GM18519 (cell line): Measurements from ENCODE around the gene KRTAP5-10.
"Not testable (repeated sequence)": the region's sequence is repeated elsewhere in the genome, so short reads cannot be mapped to it uniquely, and the experiment has no call there.

Experiments
- ATAC-seq: cut with Tn5 transposase; IDR thresholded peaks from one replicate; pipeline ENCODE4 v1.9.1; 2021; ENCODE audit warnings: mild to moderate bottlenecking, moderate library complexity; ENCODE audit not compliant: unreplicated experiment, low FRiP score

The KRTAP5-10 gene

GRCh38 chr11:71606853-71607519 lies 41.6 kb downstream of the KRTAP5-10 start:
- ATAC-seq, result not testable (repeated sequence)

DNA sequence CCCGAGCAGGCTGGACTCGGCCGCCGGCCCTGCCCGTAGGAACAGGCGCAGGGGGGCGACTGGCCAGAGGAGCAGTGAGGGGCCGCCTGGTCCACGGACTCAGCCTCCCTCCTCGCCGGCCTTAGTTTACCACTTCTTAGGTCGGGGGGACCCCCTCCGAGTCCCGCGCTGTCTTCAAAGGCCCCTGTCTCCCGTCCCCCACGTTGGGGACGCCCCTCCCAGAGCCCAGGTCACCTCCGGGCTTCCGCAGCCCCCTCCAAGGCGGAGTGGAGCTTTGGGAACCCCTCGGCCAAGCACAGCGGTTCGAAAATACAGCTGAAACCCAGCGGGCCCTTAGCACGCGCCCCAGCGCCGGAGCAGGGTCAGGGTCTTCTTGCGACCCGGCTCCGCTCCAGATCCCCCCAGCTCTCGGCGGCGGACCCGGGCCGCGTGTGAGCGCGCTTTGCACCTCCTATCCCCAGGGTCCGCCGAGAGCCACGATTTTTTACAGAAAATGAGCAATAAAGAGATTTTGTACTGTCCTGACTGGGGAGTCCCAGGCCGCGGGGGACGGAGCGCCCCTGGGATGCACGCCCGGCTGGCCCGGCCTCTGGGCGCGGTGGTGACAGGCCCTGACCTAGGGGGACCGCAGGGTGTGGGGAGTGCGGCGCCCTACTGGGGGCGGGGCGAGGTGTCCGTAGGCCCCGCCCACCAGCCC lies 42.3 kb downstream of the KRTAP5-10 start:
- not testable (repeated sequence) for ATAC-seq

DNA sequence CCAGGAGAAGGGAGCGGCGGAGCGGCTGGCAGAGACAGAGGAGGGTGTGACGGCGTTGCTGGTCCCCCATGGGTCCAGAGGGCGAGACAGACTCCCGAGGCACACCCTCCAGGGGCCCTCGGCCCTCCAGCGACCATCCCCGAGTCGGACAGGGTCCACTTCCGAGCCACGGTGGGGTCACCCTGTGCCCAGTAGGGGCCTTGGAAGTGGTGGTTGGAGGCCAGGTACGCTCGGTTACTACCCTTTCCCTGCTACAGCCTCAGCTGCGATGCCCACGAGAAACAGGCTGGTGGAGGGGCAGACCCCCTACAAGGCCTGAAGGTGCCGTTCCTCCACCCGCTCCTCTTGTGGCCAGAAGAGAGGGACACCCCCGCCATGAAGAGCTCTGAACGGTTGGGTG lies 42.9 kb downstream of the KRTAP5-10 start:
- ATAC-seq, result not testable (repeated sequence)

GRCh38 chr11:71611218-71611910 lies 46.0 kb downstream of the KRTAP5-10 start:
- ATAC-seq, result not testable (repeated sequence)

DNA sequence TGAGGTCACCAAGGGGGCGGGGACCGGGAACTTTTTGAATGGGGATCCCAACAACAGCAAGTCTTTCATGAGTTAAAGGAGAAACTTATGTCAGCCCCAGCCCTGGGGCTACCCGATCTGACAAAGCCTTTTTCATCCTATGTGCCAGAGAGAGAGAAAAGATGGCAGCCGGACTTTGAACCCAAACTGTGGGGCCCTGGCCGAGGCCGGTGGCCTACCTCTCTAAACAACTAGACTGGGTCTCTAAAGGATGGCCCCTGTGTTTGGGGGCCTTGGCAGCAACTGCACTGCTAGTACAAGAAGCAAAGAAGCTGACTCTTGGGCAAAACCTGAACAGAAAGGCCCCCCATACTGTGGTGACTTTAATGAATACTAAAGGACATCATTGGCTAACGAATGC lies 48.6 kb downstream of the KRTAP5-10 start:
- not testable (repeated sequence) for ATAC-seq

DNA sequence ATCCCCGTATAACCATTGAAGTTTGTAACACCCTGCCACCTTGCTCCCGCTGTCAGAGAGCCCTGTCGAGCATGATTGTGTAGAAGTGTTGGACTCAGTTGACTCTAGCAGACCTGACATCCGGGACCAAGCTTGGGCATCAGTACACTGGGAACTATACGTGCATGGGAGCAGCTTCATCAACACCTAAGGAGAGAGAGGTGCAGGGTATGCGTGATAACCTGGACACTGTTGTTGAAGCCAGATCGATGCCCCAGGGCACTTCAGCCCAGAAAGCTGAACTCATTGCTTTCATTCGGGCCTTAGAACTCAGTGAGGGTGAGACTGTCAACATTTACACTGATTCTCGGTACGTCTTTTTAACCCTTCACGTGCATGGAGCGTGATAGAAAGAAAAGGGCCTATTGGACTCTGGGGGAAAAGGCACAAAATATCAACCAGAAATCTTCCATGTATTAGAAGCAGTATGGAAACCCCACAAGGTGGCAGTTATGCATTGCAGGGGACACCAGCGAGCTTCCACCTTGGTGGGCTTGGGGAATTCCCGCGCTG lies 49.1 kb downstream of the KRTAP5-10 start:
- ATAC-seq, result not testable (repeated sequence)

DNA sequence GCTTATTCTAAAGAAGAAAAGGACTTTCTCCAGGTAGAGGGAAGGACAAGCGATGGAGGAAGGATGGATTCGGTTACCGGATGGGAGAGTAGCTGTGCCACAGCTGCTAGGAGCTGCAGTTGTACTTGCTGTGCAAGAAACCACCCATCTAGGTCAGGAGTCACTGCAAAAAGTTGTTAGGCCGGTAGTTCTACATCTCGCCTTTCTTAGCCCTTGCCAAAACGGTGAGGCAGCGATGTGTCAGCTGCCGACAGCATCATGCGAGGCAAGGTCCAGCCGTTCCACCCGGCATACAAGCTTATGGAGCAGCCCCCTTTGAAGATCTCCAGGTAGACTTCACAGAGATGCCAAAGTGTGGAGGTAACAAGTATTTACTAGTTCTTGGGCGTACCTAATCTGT lies 49.6 kb downstream of the KRTAP5-10 start:
- ATAC-seq, result not testable (repeated sequence)
